Measurements from ENCODE around the gene LIPI.
"Not testable (repeated sequence)": the region's sequence is repeated elsewhere in the genome, so short reads cannot be mapped to it uniquely, and the experiment has no call there.

Gene LIPI

GRCh38 chr21:14072761-14073535 is 137.8 kb downstream of the LIPI start:
- no peak for DNase-seq

- no peak for DNase-seq
These were observed 138.6 kb downstream of the LIPI start for GRCh38 chr21:14071902-14072734.

DNA sequence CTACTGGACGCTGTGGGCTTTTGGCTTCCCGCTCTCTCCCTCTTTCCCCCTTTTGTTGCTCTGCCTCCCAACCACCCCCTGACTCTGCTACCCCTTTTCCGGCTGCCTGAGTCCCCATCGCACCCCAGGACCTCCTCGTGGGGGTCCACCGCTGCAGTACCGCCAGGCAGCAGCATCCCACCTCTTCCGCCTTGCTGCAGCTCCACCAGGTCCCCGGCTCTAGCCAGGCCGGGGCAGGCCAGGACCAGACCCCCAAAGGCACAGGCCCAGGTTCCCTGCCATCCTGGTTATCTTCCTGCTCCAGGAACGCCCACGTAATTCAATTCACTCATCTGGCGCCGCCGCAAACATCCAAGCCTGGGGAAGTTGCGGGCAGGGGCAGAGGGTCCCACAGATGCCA is 139.8 kb downstream of the LIPI start:
- DNase-seq: no peak

GRCh38 chr21:14070049-14070893 is 140.5 kb downstream of the LIPI start:
- DNase-seq: no peak

DNA sequence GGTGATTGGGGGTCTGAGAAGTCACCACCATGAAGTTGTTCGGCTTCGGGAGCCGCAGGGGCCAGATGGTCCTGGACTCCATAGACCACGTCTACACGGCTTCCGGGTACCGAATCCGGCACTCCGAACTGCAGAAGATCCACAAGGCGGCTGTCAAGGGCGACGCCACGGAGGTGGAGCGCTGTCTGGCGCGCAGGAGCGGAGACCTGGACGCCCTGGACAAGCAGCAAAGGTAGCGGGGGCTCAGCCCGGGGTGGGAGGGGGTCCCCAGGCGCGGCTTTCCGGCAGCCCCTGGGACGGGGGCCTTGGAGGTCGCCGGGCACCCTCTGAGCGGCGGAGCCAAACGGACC is 146.5 kb downstream of the LIPI start:
- no peak for DNase-seq

- not testable (repeated sequence) for DNase-seq
These were observed 147.0 kb downstream of the LIPI start for GRCh38 chr21:14063620-14064295.

GRCh38 chr21:14062684-14063083 is 148.1 kb downstream of the LIPI start:
- not testable (repeated sequence) for DNase-seq

DNA sequence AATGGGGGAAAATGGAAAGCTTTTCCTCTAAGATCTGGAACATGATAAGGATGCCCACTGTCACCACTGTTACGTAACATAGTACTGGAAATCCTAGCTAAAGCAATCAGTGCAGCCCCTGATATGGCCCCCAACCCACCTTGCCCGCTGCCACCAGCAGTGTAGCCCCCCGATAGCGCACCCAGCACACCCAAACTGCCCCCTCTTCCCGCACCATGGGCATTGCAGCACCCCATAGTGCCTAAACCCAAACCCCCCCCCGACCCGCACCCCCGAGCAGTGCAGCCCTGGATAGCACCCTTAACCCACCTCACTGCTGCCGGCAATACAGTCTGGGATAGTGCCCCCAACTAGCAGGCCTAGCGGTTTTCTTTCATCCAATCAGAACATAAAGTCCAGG is 148.9 kb downstream of the LIPI start:
- not testable (repeated sequence) for DNase-seq

- not testable (repeated sequence) for DNase-seq
These were observed 151.6 kb downstream of the LIPI start for GRCh38 chr21:14058995-14059627.
